ENCODE measurements around the gene TRIM31.
"Not testable (repeated sequence)": the region's sequence is repeated elsewhere in the genome, so short reads cannot be mapped to it uniquely, and the experiment has no call there.

Gene TRIM31

DNA sequence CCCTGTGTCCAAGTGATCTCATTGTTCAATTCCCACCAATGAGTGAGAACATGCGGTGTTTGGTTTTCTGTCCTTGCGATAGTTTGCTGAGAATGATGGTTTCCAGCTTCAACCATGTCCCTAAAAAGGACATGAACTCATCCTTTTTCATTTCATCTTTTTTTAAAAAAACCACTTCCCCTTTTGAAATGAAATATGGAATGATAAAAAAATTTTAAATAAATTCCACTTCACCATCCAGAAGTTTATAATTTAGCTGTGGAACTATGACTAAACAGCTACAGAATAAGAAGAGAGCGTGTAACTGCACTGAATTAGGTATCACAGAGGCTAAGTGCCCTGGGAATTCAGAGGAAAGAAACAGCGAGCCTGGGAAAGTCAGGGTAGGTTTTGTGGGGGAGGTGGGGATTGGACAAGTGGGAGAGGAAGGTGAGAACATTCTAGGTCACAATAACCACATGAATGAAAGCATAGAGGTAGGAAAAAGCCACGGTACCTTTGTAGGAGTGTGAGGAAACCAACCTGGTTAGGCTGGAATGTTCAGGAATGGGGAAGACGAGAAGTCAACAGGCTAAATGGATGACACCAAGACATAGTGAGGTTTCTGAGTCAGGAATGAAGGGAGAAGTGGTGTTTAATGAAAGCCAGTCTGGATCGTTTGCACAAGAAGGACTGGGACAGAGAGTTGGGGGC lies 37.1 kb upstream of the TRIM31 start:
- no peak for DNase-seq (ENCODE audit: low read depth)

DNA sequence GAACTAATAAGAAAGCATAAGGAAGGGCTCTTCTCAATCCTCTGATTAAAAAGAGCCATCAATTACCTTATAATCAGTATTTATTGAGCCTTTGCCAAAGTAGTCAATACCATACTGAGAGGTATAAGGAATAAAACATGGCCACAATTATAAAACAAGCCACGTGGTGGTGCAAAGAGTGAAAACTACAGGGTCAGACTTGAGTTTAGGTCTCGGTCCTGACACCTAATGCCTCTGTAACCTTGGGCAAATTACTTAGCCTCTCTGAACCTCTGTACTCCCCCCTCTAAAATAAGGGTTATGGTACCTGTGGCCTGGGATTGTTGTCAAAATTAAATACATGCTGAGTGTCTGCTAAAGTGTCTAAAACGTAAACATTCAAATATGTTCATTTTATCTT lies 36.3 kb upstream of the TRIM31 start:
- no peak for DNase-seq (ENCODE audit: low read depth)

DNA sequence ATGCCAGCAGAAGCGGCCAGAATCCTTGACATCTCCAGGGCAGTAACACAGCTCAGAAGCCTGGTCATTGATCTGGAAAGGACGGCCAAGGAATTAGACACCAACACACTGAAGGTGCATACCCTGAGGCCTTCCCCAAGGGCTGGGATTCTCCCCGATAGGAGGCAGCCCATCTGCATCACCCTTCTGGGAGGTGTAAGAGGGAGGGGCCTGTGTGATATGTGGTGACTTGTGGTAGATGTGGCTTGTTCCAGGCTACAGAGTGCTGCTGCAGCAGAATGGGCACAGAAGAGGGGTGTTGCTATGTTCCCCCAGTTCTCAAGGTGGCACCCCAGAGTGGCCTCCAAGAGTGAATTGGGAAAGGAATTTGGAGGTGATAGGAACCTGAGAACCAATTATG lies 34.2 kb upstream of the TRIM31 start:
- DNase-seq (ENCODE audit: low read depth): no peak

- DNase-seq (ENCODE audit: low read depth): no peak
Measured at GRCh38 chr6:30145818-30146217, 32.9 kb upstream of the TRIM31 start.

DNA sequence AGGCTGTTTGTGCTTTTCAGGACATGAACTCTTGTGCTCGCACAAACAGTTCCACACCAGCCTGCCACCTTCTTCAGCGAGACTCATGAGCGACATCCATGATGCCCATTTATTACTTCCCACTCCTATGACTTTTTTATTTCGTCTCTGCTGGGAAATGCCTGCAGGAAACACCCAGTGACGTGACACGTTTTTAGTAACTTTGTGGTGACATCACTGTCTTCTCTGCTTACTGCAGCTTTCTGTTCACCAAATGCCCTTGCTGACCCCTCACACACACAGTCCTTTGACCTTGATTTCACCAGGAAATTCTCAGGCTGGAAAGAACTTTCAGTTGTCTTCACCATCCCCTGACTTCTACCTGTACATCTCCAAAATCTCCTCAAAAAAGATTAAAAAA lies 31.9 kb upstream of the TRIM31 start:
- no peak for DNase-seq (ENCODE audit: low read depth)

GRCh38 chr6:30143780-30144179 lies 30.9 kb upstream of the TRIM31 start:
- no peak for DNase-seq (ENCODE audit: low read depth)

DNA sequence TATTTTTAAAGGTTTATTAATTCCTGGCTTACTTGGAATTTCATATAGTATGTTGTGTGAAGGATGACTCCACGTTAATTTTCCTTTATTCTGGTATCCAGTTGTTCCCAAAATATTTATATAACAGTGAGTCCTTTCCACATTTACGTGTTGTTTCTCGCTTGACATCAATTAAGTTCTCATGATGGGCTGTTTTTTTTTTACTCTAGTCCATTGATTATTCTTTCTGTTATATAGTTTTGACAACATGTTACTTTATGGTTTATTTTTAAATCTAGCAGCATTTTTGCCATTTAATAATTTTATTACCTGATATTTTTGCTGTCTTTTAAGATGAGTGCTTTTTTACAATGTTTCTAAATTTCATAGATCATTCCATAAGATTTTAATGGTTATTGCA lies 29.8 kb upstream of the TRIM31 start:
- DNase-seq (ENCODE audit: low read depth): no peak

DNA sequence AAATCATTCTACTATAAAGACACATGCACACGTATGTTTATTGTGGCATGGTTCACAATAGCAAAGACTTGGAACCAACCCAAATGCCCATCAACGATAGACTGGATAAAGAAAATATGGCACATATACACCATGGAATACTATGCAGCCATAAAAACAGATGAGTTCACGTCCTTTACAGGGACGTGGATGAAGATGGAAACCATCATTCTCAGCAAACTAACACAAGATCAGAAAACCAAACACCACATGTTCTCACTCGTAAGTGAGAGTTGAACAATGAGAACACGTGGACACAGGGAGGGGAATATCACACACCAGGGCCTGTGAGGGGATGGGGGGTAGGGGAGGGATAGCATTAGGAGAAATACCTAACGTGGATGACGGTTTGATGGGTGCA lies 27.4 kb upstream of the TRIM31 start:
- not testable (repeated sequence) for DNase-seq (ENCODE audit: low read depth)

DNA sequence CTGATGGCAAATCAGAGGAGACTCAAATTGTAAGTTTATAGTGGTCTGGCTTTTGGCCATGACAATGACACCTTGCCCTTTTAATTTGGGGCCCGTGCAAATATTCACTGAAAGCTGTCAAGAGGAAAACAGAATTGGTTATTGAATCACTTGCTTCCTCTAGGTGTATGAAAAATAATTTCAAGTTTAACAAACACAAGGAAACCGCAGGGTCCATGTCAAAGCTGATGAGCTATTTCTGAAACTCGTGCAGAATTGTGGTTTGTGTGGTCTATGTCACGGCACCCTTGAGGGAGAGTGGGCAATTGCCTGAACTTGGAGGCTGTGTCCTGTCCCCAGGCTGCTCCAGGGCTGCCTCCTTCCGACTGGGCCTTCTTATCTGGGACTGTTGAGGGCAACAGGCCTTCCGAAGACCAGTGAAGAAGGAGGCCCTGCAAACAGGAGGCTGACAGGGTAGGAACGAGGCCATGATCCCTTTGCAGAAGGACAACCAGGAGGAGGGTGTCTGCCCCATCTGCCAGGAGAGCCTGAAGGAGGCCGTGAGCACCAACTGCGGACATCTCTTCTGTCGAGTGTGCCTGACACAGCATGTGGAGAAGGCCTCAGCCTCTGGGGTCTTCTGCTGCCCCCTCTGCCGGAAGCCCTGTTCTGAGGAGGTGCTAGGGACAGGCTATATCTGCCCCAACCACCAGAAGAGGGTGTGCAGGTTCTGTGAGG lies 23.8 kb upstream of the TRIM31 start:
- no peak for DNase-seq (ENCODE audit: low read depth)

- DNase-seq (ENCODE audit: low read depth): no peak
Measured at GRCh38 chr6:30135757-30136156, 22.9 kb upstream of the TRIM31 start, which contains the start of gene TRIM40. Gene TRIM40, plus strand, starts transcription at chr6:30136140. Its CDS starts 897 bp downstream, at chr6:30137037.

- DNase-seq (ENCODE audit: low read depth): no peak
Measured at GRCh38 chr6:30135147-30135546, 22.3 kb upstream of the TRIM31 start.

DNA sequence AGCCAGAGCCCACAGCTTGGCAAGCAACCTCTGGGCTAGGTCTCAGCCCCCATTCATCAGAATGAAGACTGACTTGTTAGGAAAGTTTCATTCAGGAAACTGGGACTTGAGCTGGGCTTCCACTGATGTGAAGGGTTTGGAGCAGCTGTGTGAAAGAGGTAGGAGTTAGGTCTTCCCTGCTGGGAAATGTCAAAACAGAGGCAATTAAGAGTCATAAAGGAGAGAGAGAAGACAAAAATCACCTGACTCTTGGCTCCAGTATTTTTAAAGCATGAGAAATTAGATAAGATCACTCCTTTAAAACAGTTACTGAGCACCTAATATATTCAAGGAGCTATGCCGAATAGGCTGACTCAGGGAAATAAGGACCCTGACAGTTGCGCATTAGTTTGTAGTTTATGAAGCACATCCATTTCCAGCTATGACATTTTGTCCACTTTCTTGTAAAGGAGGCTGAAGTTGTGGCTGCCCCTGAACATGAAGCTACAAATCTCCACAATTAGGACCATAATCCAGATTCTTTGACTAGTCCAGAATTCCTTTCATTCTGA lies 19.1 kb upstream of the TRIM31 start:
- no peak for DNase-seq (ENCODE audit: low read depth)

GRCh38 chr6:30130887-30131862 lies 18.3 kb upstream of the TRIM31 start:
- DNase-seq (ENCODE audit: low read depth): peak; percentile 64

DNA sequence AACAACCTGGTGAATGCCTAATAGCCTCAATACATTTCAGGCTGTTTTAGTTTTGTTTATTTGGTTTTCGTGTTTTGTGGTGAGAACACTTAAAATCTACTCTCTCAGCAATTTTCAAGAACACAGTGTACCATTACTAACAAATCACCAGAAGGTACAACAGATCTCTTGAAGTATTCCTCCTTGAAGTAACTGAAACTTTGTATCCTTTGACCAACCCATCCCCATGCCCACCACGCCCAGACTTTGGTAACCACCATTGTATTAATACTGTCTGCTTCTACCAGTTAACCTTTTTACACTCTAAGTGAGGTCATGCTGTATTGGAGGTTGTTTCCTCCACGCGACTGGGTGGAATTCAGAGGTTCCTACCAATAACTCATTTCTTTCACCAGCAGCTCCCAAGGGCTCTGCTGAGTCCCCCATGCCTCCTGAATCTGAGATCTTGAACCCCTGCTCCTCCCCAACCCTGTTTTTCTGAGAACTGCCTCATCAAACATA lies 17.3 kb upstream of the TRIM31 start:
- no peak for DNase-seq (ENCODE audit: low read depth)

- no peak for DNase-seq (ENCODE audit: low read depth)
Measured at GRCh38 chr6:30129265-30130178, 16.6 kb upstream of the TRIM31 start.

- DNase-seq (ENCODE audit: low read depth): no peak
Measured at GRCh38 chr6:30127238-30128093, 14.6 kb upstream of the TRIM31 start.

DNA sequence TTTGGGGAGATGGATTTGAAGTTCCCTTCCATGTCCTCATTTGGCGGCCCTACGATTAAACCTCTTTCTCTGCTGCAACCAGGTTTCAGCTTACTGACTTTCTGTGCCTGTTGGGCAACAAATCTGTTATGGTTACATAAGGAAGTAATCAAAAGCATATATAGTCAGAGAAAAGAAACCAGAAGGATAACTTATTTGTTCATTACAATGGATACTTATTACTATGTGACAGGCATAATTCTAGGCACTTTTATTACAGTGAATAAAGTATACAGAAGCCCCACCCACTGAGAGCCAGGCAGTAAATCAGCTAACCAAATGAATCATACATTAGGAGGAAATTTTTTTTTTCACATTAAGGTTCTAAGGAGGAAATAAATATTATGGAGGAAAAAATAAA lies 9.6 kb upstream of the TRIM31 start:
- DNase-seq (ENCODE audit: low read depth): no peak

GRCh38 chr6:30121446-30122366 lies 8.8 kb upstream of the TRIM31 start:
- no peak for DNase-seq (ENCODE audit: low read depth)

- not testable (repeated sequence) for DNase-seq (ENCODE audit: low read depth)
Measured at GRCh38 chr6:30118691-30119090, 5.8 kb upstream of the TRIM31 start.

Data from activated gamma-delta T cell treated with anti-CD3 and anti-CD28 coated beads, Interleukin-2, amount 50 U/mL, for 16 hours (primary cell).